Measurements from ENCODE around the gene KRTAP12-2.

KRTAP12-2 gene, protein sequence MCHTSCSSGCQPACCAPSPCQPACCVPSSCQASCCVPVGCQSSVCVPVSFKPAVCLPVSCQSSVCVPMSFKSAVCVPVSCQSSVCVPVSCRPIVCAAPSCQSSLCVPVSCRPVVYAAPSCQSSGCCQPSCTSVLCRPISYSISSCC

DNA sequence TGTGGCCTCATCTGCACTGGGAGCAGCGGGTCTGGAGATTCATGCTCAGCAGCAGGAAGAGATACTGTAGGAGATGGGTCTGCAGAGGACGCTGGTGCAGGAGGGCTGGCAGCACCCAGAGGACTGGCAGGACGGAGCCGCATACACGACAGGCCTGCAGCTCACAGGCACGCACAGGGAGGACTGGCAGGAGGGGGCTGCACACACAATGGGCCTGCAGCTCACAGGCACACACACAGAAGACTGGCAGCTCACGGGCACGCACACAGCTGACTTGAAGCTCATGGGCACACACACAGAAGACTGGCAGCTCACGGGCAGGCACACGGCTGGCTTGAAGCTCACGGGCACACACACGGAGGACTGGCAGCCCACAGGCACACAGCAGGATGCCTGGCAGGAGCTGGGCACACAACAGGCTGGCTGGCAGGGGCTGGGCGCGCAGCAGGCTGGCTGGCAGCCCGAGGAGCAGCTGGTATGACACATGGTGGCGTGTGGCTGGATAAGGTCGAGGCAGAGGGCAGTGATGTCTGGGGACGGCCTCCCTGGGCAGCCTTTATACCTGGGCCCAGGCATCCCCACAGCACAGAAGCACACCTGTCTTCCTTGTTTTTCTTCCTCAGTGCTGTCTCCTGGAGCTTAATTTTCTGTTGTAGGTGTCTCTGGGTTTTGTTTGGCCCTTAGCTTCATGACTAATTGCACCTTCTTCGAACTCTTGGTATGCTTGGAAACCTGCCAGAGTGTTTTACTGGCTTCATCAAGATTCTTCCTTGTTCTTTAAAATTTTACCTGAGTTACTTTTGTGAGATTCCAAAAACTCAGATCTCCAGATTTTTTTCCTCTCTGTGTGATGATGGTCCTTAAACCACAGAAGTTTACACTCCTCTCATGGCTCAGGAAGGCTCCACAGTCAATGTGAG lies at the start of gene KRTAP12-2:
KRTAP12-2 (minus strand) TSS at position 527 of the 920 bp plus-strand sequence; CDS start at position 486, 41 bp downstream.
- DNase-seq, result no peak

DNA sequence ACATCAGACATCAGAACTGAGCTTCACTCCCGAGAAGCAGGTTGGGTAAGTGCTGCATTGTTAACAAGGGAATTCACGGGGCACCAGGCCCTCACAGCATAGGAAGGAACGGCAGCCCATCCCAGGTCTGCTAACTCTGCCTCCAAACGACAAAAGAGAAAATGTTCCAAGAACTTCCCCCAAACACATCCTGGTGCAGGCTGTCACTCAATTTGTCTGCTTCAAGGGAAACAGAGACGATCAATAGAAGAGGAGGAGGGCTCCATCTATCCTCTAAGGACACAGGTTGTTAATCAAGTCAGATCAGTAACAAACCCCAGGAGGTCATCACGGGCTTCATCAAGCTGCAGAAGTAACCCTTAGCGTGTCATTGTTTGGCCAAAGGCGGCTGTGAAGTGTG lies 48.2 kb upstream of the KRTAP12-2 start:
- DNase-seq, result no peak

DNA sequence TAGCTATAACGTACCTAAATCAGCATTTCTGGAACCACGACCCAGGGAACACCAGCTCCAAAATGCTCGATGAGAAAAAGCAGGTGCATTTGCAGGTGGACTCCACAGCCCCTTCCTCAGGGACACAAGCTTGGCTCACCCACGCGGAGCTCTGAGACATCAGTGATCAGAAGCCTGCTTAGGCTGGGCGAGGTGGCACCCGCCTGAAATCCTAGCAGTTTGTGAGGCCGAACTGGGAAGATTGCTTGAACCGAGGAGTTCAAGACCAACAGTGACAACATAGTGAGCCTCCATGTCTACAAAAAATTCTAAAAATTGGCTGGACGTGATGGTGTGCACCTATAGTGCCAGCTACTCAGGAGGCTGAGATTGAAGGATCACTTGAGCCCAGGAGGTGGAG lies 47.1 kb upstream of the KRTAP12-2 start:
- no peak for DNase-seq

DNA sequence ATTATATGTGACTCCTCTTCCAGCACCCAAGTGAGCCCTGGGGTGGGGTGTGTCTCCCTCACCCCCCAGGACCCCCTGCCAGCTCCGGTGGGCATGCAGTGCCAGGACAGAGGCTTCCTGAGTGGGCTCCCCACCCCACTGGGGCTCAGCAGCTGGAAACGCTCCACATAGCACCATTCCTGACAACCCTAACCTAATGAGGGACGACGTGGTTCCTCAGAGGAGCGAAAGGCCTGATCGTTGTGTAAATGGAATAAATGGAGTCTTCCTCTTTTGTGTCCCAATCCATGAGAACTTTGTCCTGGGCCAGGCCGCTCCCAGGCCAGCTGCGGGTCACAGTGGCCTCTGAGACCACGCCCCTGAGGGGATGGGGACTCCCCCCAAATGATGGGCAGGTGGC lies 46.4 kb upstream of the KRTAP12-2 start:
- DNase-seq, result no peak

DNA sequence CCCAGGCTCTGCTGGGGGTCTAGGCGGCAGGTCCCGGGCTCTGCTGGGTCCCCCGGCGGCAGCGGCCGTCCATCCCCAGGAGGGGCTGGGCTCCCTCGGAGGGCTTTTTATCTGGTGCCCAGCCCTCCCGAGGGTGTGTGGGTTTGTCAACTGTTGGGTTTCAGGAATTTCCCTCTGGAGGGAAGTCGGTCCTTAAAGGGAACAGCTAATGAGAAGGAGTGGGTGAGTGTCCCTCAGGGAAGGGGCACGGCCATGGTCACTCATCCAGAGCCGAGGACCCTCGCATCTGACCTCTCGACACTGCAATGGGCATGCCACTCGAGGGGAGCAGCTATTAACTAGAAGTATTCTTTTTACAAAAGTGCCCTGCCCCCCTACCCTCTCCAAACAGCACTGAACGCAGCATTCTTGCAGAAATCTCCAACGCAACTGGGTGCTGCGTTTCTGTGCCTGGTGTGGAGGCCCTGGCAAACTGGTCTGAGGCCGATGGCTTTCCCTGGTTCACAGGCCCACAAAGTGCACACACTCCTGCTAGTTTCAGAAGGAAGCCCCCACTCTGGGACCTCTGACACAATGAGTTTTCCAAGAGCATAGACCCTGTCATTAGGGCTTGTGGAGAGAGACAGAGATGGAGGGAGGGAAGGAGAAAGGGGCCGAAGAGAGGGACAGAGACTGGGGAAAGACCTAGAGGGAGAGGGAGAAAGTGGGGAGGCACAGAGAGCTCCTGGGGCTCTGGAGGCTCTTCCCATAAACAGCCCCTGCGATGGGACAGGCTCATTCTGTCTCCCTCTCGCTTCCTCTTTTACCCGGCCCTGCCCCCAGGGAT lies 45.7 kb upstream of the KRTAP12-2 start:
- DNase-seq, result no peak

DNA sequence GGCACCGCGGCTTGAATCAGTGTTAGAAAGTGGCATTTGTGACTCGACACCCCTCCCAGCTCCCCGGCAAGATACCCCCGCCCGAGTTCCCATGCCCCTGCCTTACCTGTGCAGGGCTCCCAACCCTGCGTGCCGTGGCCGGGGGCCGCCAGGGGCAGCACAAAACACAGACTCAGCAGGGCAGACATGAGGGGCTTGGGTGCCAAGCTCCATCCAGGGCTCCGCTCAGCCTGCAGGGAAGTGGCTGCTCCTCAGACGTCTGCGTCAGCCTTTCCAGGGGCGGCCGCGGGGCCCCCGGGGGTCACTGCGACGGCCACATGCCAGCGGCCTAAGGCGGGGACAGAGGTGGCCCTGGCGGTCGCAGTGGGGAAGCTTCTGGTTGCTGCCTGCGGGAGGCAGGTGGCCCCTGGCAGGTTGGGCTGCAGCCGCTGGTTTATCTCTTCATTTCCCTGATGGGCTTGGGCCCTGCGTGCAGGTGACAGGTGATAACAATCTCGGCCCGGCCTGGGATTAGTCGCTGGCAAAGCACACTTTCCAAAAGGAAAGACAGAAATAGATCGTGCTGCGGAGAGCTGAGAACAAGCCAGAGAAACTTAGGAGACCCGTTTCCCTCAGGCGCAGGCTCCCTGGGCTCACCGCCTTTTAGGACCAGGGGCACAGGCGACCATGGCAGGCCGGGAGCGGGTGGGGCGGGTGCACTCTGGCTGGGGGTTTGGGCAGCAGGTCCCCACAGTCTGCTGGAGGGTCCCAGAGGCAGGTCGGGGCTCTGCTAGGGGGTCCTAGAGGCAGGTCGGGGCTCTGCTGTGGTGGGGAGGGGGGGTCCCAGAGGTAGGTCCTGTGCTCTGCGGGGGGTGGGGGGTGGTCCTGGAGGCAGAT lies 44.8 kb upstream of the KRTAP12-2 start, which contains the start of gene TSPEAR:
TSPEAR (minus strand) TSS at position 246 of the 876 bp plus-strand sequence; CDS start at position 188, 58 bp downstream.
- DNase-seq, result no peak

DNA sequence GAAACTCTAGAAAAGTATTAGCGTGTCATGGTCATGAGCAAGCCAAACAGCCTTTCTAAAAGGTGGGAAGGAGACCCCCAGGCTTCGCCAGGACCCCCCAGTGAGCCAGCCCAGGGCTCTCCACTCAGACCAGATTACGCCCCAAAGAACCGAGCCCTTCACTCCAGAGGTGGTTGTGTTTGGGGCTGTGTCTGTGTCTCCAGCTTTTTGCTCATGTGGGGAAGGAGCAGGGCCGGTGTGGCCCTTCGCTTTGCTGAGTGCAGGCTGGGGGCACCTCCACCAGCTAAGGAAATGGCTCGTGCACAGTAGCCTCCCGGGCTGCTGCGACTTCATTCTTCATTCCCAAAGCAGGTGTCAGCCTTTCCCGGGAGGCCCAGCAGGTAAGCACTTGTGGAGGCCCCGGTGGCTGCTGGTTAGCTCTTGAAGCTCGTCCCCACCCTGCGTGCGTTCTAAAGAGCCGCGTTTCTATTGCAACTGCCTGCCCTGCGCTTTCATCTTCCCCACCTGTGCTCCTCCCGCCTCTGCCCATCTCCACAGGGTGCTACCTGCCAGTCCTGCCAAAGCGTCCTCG lies 44.1 kb upstream of the KRTAP12-2 start:
- no peak for DNase-seq

DNA sequence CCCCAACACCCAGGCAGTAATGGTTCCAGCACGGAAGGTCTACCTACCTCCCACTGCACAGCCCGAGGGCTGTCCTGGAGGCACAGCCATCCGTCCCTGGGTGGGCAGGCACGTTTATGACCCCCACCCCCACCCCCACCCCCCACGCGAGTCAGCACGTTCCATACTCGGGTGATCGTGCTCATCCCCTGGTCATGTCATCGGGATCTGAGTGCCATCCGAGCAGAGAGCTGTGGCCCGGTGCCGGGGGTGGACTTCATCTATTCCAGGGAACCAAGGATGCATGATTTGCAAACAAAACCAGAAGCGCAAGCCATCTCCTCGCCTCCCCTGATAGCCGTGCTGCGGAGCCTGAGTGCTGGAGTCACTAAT lies 43.6 kb upstream of the KRTAP12-2 start:
- DNase-seq, result no peak

DNA sequence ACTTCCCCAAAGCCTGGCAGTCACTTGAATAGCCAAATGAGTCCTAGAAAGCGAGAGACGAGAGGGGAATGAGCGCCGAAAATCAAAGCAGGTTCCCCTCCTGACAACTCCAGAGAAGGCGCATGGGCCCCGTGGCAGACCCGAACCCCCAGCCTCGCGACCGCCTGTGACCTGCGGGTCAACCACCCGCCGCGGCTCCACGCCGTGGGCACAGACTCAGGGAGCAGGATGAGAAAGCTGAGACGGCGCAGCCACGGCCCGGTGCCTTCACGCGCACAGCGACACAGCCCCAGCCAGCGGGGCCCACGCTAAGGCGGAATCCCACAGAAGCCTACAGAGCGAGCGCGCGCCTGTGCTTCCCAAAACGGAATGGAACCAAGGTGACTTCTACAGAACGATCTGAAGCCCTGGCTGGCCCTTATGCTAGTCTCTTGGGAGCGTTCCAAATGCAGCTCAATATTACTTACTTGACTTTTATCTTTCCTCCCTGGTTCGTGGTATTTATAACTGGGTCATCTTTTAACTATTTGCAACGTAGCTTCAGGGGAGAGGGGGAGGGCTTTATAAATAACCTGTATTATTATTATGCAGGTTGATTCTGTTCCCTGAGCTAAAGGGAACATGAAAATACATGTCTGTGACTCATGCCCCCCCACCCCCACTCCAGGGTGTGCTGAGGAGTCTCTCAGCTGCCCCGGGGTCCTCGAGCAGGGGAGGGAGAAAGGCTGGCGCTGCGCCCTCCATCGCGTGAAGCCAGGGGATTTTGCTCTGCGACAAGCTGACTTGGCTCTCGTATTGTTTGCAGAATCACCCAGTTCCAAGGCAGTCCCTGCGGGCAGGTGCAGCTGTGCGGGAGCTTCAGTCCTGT lies 42.9 kb upstream of the KRTAP12-2 start:
- no peak for DNase-seq

DNA sequence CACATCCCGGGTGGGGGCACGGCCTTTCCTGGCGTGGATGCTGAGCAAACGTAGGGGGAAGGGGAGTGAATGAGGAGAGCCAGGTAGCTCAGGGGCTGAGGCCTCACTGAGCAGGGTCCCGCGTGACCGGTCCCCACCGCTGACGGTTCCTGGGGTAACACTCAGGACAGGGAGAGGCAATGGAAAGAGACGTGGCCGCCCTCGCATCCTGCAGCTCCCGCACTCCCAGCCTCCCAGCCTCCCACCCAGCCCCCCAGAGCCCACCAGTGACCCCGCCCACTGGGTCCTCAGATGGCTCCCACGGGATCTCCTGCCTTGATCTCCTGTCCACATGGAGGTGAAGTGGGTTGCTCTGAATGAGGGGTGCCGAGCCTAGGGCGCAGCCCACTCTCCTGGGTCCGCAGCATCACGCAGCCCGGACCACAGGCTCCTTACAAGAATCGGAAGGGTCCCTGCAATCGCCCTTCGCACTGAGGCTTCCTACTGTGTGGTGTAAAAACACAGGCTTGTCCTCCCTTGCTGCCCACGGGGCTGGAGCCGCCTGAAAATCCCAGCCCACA lies 42.2 kb upstream of the KRTAP12-2 start:
- no peak for DNase-seq

DNA sequence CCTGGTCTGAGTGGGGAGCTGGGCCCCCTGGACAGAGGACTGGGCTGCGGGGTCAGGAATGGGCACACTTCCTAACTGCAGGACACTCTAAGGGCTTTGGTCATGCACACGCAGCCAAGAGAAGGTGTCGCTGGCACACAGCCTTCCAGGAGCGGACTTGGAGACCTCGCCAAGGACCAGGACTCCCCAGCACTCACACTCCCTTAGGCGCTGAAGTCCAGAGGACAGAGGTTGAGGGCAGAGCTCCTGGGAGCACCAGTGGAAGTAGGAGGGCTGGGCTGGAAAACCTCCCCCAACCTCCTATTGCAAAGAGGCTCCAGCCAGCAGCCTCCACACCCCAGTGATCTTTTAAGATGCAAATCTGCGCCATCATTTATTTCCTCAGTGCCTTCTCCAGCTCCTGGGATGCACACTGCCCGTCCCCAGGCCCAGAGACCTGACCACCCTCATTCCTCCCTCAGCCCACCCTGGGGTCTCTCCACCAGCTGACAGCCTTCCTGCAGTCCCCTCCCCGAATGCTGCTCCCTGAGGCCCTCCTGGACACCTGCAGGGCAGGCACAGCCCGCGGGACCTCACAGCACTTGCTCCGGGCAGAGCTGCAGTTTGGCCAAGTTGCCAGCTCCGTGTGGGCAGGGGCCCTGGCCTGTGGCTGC lies 41.6 kb upstream of the KRTAP12-2 start:
- no peak for DNase-seq

DNA sequence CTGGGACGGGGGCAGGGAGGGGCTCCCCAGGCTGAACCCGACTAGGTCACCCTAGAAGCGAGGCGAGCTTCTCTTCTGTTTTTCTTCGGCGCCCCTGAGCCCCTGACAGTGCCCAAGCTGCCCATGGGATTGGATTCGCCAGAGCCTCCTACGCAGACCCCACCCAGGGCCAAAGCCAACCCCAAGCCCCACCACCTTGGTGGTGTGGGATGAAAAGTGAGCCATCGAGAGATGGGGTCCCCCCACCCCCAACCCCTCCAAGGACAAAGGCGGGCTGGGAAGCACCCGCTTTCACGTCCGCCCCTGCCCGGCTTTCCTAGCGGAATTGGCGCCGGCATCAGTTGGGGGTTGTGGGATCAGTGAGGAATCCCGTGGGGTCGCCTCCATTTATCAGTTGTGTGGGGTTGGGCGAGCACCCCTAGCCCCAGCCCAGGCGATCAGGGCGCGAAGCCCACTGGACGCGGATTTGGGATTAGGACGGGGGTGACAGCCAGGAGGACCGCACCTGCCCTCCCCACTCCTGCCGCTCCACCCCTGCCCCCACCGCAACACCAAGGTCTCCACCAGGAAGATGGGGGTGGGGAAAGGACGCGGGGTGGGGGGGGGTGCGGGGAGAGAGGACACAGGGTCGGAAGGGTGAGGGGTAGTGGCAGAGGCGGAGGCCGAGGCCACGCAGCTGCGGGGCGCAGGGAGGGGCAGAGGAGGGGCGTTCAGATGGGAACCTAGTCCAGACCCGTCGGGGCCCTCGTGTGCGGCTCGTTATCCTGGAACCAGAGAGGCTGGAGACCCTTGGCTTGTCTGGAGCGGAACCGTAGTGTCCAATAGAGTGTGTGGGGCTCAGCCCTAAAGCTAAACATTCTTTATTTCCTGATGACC lies 40.2 kb upstream of the KRTAP12-2 start:
- no peak for DNase-seq

DNA sequence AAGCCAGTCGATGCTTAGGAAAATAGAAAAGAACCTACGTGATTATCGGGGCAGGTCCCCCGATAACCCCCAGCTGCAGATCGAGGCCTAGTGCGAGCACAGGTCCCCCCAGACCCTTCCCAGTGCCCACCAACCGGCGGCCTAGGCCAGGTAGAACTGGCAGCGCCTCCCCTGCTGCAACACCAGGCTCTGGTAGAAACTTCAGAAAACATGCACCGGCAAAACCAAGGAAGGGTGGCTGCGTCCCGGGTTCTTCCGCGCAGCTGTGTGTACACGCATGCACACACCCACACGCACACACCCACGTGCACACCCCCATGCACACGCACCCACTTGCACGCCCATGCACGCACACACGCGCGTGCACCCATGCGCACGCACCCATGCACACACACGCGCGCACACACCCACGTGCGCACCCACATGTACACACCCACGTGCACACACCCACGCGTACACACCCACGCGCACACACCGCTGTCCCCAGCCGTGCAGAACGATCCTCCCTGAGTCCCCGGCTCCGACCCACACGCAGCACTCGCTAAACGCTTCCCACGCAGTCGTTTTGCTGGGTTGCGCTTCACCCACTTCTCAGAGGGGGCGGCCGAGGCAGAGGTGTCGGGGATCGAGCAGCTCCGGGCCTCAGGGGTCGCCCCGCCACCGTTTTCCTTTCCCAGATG lies 39.4 kb upstream of the KRTAP12-2 start:
- no peak for DNase-seq

DNA sequence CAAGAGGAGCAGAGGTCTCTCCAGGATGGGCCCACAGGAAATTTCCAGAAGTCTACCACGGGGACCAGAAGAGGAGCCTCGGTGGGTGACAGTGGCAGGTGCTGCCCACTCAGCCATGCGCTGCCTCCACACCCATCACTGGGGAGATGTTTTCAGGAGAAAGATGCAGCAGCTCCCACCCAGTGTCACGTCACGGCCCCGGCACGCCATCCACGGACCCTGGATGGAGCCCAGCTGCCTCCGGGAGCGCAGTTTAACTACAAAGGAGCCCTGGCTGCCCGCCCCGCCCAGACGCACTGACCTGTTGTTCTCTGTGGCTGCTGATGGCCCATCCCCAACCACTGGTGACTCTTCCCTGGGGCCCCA lies 37.9 kb upstream of the KRTAP12-2 start:
- DNase-seq, result no peak

DNA sequence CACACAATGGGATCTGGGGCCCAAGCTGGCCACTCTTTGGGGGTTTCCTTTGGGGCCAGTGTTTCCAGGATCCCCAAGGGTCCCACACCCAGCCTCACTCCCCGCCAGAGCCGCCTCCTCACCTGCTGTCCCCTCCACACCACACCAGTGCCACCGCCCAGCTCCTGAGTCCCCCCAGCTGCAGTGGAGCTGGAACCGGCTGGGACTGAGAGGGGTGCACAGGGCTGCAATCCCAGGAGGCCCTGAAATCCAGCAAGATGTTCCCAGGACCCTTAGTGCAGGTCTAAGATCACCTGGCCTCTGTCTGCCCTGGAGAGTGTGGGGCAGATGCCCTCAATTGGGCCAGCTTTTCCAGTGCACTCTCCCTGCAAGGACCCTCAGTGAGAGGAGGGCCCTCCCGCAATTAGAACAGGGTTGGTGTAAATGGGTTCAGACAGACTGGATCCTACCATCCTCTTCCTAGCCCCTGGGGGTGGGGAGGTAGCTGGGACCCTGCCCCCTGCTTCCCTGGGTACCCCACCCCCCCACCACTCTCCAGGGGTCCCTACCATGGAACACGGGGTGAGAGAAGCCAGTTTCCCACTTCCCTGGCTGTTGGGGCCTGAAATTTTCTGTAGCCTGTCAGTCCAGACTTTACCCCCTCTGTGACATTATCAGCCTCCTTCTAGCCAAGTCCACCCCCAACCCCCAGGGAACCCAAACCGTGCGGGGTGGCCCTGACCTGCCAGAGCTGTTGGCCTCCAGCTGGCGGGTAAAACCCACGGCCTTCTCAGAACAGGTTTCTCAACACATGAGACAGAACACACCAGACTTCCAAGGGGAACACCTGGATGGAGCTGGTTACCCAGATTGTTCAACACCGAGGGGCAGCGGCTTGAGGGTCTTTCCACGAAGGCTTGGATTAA lies 37.3 kb upstream of the KRTAP12-2 start:
- no peak for DNase-seq

DNA sequence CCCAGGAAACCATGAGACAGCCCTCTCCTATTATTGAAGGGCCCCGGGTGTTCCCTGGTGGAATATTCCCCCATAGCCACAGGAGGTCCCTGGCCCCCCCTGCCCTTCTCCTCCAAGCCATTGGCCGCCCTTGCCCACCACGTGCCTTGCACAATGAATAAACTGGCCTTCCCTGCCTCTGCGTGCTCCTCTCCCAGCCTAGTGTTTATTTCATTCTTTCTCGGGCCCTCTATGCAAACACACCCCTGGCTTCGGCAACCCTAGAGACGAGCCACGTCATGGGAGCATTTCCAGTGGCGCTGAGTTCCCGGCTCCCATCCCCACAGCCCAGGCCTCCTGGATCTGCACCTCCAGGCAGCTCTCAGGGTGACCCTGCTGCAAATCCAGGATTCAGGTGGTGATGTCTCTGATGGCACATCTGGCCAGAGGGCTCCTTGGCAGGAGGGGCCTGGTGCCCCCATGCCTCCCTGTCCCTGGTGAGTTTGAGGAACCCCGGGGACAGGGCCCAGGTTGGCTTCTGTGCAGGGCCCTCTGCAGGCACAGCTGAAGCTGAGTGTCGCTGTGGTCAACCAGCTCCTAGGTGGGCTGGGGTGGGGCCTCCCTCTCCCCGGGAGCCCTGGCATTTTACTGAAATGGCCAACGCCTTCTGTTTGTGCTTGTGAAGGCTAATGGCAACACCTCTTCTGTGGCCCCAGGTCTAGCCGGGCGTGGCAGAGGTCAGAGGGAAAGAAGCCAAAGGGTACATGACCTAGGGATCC lies 36.4 kb upstream of the KRTAP12-2 start:
- no peak for DNase-seq
